Skeletal muscle satellite cell (primary cell): Measurements from ENCODE around the gene LEFTY2. TPM values are rescaled to one million over a fixed set of nuclear protein-coding genes. Genes with fewer than 3 reads are reported as not detected.

Experiments used
- small RNA-seq: library from RNA; depleted of rRNA; stranded (forward); fragments of <200 nt; gene quantifications from one replicate; pipeline ENCODE3, GENCODE V24; 2012

The LEFTY2 gene

Small RNA genes lying within 50 kb of the gene (small RNA-seq; reads per million reads assigned to genes)
- gene AL117348.1 (not detected), gene NDUFA3P3 (not detected)
